ENCODE measurements around the gene F11. TPM values are rescaled to one million over a fixed set of nuclear protein-coding genes. Genes with fewer than 3 reads are reported as not detected.
"Not testable (repeated sequence)": the region's sequence is repeated elsewhere in the genome, so short reads cannot be mapped to it uniquely, and the experiment has no call there.

F11 gene
- total RNA-seq, 2 experiments from 2014 or later = not detected

DNA sequence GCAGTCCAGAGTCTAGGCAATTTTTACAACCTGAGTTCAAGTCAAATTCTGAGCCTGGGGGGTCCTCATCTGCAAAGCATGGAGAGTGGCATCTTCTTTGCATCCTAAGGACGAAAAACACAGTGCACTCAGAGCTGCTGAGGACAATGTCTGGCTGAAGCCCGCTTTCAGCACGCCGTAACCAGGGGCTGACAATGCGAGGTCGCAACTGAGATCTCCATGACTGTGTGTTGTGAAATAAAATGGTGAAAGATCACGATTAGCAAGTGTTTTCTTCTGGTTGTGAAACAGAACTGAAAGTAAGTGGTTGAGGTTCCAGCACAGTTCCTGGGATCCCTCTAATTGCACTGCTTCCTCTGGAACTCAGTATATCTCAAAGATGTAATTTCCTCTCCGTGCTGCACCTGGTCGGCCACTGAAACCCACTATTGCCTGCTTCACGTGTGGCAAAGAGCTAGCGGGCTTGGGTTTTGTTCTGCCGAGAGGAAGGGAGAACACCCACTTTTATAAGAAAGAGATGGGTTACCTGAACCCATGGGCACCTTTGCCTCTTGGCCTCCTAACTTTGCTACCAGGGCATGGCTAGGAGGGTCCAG is 7.7 kb upstream of the F11 start:
- H3K4me1 Mint-ChIP-seq = no peaks in the 10 kb centered on the region

DNA sequence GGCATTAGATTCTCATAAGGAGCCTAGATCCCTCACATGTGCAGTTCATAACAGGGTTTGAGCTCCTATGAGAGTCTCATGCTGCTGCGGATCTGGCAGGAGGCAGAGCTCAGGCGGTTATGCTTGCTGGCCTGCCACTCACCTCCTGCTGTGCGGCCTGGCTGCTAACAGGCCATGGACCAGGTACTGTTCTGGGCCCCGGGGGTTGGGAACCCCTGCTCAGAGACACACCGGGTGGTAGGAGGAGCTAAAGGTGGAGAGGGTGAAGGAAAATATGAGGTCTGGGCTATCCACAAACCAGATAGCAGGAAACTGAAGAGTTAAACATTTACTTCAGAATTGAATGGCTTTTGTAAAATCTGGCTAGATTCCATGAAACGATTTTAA is 5.9 kb upstream of the F11 start:
- Mint-ChIP-seq H3K4me3 (no peak overlapping the region), H3K4me1 (no peaks in the 10 kb centered on the region), H3K9me3 (ENCODE audit: low read depth) (no peaks in the 10 kb centered on the region), H3K36me3 (ENCODE audit: low read depth) (no peaks in the 10 kb centered on the region), H3K27ac (no peak overlapping the region), H3K27me3 (peaks cover 5% of the 10 kb centered on the region)
- intact Hi-C loops (cut with DNase I, micrococcal nuclease) = no loop called here
- ATAC-seq (no peak), DNase-seq (no peak)
- ChIA-PET CTCF (no interaction called here), POLR2A (no interaction called here)

More for the DNA sequence above, 7.7 kb upstream of the F11 start:
- ATAC-seq (no peak), DNase-seq (no peak)
- Mint-ChIP-seq H3K27ac (no peak overlapping the region), H3K27me3 (peaks cover 5% of the 10 kb centered on the region), H3K4me3 (no peak overlapping the region), H3K9me3 (ENCODE audit: low read depth) (no peaks in the 10 kb centered on the region), H3K36me3 (ENCODE audit: low read depth) (no peaks in the 10 kb centered on the region)
- POLR2A ChIA-PET = no interaction called here
- CTCF ChIA-PET = interaction anchor here (0.6 kb wide), 1 partner anchor 191 kb away, joined by 3 read pairs; no protein-coding TSS in a partner anchor
- intact Hi-C loops (cut with DNase I, micrococcal nuclease) = no loop called here

DNA sequence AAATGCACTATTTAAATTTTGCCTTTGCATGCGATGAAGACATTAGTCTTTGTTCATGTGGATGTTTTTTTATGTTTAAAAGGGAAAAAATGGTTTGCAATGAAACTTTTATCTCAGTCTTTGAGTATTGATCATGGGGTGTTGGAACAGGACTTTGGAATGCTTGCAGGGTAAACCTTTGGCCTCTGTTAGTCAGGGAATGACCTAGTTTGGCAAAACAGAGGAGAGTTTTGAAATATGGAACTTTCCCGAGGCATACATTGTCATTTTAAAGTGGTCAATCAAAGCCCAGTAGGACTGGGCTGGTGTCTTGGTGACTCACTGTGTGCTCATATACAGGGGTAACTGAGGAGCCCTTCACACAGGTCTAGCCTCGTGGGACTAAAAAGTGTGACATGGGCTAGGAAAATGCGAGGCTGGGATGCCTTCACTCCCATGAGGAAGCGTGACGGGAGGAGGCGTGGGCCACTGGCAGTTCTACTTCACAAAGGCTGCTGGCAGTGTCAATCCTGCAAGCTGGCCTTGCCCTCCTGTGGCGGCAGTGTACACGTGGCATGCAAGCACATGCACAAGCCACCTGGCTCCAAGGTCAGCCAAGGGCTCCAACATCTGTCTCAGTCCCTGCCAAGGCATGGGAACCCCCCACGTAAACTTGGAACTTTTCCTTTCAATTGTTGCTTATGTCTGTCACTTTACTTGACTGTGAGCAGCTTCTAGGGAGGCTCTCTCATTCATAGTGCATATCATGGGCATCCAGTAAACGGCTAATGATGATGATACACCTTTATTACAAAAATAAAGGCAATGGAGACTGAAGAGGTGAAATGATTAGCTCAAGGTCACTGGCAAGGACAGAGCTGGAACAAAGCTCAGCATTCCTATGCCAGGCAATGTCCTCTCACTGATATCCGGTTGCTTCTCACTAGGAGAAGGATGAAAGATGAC is 5.2 kb upstream of the F11 start:
- POLR2A ChIA-PET = no interaction called here
- CTCF ChIA-PET = no interaction called here

DNA sequence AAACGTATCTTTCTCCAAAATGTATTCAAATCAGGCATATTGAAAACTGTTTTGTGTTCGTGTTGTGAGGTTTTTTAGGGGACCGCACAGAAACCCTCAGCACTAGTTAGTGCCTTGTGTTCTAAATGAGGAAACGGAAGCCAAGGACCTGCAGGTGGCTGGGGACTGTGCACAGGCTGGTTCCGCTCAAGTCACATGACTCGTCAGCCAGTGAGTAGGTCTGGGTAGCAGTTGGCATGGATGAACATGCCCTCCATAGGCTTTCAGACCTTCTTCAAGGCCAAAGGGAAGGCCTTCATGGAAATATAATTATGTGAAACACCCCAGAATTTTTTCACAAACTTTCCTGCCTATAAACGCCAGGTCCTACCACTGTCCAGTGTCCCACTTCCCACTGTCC is 1.3 kb upstream of the F11 start:
- H3K36me3 Mint-ChIP-seq (ENCODE audit: low read depth) = no peaks in the 10 kb centered on the region
- H3K27ac Mint-ChIP-seq = no peak overlapping the region
- no peaks in the 10 kb centered on the region for H3K9me3 Mint-ChIP-seq (ENCODE audit: low read depth)
- DNase-seq (no peak), ATAC-seq (no peak)
- no peak overlapping the region for H3K4me3 Mint-ChIP-seq
- H3K27me3 Mint-ChIP-seq = peaks cover 15% of the 10 kb centered on the region
- POLR2A ChIA-PET = no interaction called here
- CTCF ChIA-PET = no interaction called here
- H3K4me1 Mint-ChIP-seq = no peaks in the 10 kb centered on the region
- intact Hi-C loops (cut with DNase I, micrococcal nuclease) = no loop called here

More for the DNA sequence above, 5.2 kb upstream of the F11 start:
- DNase-seq = no peak
- intact Hi-C loops (cut with DNase I, micrococcal nuclease) = no loop called here
- H3K9me3 Mint-ChIP-seq (ENCODE audit: low read depth) = no peaks in the 10 kb centered on the region
- no peaks in the 10 kb centered on the region for H3K4me1 Mint-ChIP-seq
- no peak overlapping the region for H3K27ac Mint-ChIP-seq
- H3K27me3 Mint-ChIP-seq = peaks cover 5% of the 10 kb centered on the region
- no peak overlapping the region for H3K4me3 Mint-ChIP-seq
- H3K36me3 Mint-ChIP-seq (ENCODE audit: low read depth) = no peaks in the 10 kb centered on the region
- ATAC-seq = no peak

DNA sequence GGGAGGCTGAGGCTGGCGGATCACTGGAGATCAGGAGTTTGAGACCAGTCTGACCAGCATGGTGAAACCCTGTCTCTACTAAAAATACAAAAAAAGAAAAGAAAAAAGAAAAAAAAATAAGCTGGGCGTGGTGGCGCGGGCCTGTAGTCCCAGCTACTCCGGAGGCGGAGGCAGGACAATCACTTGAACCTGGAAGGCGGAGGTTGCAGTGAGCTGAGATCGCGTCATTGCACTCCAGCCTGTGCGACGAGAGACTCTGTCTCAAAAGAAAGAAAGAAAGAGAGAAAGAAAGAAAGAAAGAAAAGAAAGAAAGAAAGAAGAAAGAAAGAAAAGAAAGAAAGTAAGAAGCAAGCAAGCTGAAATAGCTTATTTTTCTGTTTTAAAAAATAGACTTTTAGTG is 739 bp upstream of the F11 start:
- H3K4me3 Mint-ChIP-seq; ATAC-seq; DNase-seq; H3K27ac Mint-ChIP-seq; intact Hi-C loops (cut with DNase I, micrococcal nuclease); H3K36me3 Mint-ChIP-seq (ENCODE audit: low read depth); H3K9me3 Mint-ChIP-seq (ENCODE audit: low read depth); H3K4me1 Mint-ChIP-seq; CTCF ChIA-PET: not testable (repeated sequence)
- H3K27me3 Mint-ChIP-seq = peaks cover 15% of the 10 kb centered on the region
- POLR2A ChIA-PET = interaction anchor here (0.6 kb wide), 1 partner anchor 390 kb away, joined by 3 read pairs; no protein-coding TSS in a partner anchor

DNA sequence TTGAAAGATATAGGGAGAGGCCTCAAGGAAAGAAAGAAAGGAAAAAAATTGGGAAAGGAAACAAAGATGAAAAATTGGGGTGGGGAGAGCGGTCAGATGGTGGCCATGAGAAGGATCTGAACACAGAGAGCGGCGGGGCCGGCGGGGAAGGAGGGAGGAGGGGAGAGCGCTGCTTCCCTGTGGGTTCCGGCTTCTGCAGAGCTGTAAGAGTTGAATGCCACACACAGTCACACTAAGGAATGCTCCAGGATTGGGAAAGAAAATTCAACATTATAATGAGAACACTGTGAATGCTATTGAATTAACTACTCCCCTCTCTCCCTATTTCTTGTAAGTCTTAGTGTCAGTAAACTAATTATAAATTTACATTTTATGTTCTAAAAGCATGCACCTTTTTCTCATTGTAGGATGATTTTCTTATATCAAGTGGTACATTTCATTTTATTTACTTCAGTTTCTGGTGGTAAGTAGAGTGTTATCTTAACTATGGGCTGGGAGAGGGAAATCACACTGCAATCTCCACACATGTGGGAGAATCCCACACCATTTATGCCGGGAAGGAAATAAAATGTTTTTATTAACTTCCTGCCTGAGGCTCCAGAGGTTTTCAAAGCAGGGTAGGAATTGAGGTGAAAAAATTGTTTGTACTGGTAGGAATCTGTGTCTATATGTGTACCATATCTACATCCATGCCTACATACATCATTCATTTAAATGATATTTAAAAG is 904 bp downstream of the F11 start:
- Mint-ChIP-seq H3K27ac (no peak overlapping the region), H3K27me3 (peaks cover 18% of the 10 kb centered on the region), H3K36me3 (ENCODE audit: low read depth) (no peaks in the 10 kb centered on the region), H3K9me3 (ENCODE audit: low read depth) (no peaks in the 10 kb centered on the region), H3K4me3 (no peak overlapping the region), H3K4me1 (no peaks in the 10 kb centered on the region)
- intact Hi-C loops (cut with DNase I, micrococcal nuclease) = no loop called here
- ChIA-PET CTCF (no interaction called here), POLR2A (no interaction called here)
- no peak for ATAC-seq
- no peak for DNase-seq

DNA sequence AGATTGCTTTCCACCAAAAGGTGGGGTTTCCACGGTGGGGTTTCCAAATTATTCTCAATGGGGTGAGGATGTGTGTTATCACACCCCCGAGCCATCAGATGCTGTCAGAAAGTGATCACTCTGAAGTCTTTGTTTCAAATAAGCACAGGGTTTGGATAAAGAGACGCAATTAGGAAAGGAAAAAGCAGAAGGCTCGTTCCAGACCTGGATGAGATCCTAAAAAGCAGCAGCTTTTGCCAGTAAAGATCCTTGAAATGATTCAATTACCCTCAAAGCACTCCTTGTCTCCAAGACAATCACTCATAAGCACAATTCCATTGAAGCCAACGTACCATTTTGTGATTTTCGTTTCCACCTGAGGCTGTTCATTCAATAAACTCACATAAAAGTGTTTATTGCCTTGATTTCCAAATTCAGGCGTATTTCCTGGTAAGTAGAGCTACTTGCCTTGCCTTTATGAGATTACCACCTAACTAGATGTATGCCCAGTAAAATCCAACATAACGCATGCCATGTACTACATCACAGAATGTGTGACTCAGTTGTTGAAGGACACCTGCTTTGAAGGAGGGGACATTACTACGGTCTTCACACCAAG is 5.2 kb downstream of the F11 start:
- Mint-ChIP-seq H3K4me1 (no peaks in the 10 kb centered on the region), H3K9me3 (ENCODE audit: low read depth) (no peaks in the 10 kb centered on the region), H3K4me3 (no peak overlapping the region), H3K27ac (no peak overlapping the region), H3K27me3 (peaks cover 15% of the 10 kb centered on the region), H3K36me3 (ENCODE audit: low read depth) (no peaks in the 10 kb centered on the region)
- no peak for ATAC-seq
- intact Hi-C loops (cut with DNase I, micrococcal nuclease) = no loop called here
- DNase-seq = no peak
- ChIA-PET CTCF (no interaction called here), POLR2A (no interaction called here)

DNA sequence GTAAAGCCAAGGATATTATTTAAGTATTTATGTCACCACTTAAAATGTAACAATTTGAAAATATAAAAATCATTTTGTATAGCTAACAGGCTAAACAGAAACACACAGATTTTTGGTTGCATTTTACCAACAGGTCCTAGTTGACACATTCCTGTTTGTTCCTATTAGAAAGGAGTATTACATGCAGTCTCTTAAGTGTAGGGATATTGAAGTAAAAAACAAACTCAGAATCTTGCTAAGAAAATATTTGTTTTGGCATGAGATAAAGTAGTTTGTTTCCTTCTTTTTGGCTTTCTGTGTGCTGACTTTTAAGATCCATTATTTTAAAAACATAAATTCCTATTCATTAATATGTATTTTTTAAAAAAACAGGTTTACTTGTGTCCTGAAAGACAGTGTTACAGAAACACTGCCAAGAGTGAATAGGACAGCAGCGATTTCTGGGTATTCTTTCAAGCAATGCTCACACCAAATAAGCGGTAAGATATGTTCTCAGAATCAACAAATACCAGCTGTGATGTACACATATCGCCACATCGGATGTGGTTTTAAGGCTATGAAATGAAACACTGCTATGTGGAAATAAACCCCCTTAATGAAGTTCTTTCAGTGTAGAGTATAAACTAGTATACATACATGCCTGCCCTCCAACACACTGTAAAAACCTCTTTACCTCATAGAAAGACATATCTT is 6.9 kb downstream of the F11 start:
- intact Hi-C loops (cut with DNase I, micrococcal nuclease) = no loop called here
- POLR2A ChIA-PET = no interaction called here
- no peak overlapping the region for H3K27ac Mint-ChIP-seq

DNA sequence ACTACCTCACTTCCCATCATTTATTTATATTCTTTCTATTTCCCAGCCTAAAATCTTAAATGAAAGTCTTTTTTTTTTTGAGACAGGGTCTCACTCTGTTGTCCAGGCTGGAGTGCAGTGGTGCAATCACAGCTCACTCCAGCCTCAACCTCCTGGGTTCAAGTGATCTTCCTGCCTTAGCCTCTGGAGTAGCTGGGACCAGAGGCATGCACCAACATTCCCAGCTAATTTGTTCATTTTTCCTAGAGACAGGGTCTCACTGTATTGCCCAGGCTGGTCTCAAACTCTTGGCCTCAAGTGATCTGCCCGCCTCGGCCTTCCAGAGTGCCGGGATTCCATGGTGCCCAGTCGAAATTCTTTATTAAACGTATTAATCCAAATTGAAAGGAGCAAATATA is 7.4 kb downstream of the F11 start:
- H3K4me3 Mint-ChIP-seq; intact Hi-C loops (cut with DNase I, micrococcal nuclease); DNase-seq; H3K4me1 Mint-ChIP-seq; ATAC-seq; POLR2A ChIA-PET; CTCF ChIA-PET; H3K9me3 Mint-ChIP-seq (ENCODE audit: low read depth); H3K36me3 Mint-ChIP-seq (ENCODE audit: low read depth); H3K27ac Mint-ChIP-seq: not testable (repeated sequence)
- H3K27me3 Mint-ChIP-seq = peaks cover 14% of the 10 kb centered on the region

More for the DNA sequence above, 6.9 kb downstream of the F11 start:
- DNase-seq (no peak), ATAC-seq (no peak)
- CTCF ChIA-PET = no interaction called here
- H3K9me3 Mint-ChIP-seq (ENCODE audit: low read depth) = no peaks in the 10 kb centered on the region
- no peak overlapping the region for H3K4me3 Mint-ChIP-seq
- peaks cover 14% of the 10 kb centered on the region for H3K27me3 Mint-ChIP-seq
- no peaks in the 10 kb centered on the region for H3K36me3 Mint-ChIP-seq (ENCODE audit: low read depth)
- H3K4me1 Mint-ChIP-seq = no peaks in the 10 kb centered on the region

DNA sequence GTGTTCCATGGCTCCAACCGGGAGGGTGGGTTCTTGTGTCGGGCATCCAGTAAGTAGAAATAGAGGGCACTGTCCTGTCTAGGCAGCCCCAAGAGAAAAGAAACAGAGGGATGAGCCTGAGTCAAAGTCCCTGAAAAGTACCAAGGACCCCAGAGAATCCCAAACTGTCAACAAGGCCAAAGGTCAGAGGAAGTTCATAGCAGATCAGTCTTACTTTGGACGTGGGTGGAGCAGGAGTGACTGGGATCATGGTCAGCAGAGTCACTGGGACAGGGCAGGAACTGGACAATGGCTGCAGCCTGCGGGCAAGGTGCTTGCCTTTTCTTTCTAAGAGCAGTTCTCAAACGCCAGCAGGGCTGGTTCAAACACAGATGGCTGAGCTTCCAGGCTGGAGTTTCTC is 17.3 kb downstream of the F11 start:
- CTCF ChIA-PET = no interaction called here

DNA sequence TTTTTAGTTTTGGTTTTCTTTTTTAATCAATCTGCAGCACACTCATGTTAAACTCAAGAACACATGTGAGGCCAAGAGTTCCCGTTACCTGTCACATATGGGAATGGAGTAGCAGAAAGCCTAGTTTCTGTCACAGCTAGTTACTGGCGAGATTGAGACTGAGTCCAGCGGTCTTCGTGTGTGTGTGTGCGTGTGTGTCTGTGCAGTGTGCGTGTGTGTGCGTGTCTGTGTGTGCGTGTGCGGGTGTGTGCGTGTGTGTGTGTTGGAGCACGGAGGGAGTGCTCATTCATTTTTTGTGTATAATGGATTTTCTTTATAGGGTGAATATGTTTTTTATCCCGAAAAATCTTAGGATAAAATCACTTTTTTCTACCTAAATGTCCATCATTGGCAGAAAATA is 19.2 kb downstream of the F11 start:
- Mint-ChIP-seq H3K4me1 (no peaks in the 10 kb centered on the region), H3K27ac (no peak overlapping the region), H3K9me3 (ENCODE audit: low read depth) (no peaks in the 10 kb centered on the region), H3K4me3 (no peak overlapping the region), H3K36me3 (ENCODE audit: low read depth) (no peaks in the 10 kb centered on the region), H3K27me3 (peaks cover 6% of the 10 kb centered on the region)
- DNase-seq (no peak), ATAC-seq (no peak)
- CTCF ChIA-PET = interaction anchor here (0.8 kb wide), 1 partner anchor 10 kb away, joined by 3 read pairs; no protein-coding TSS in a partner anchor
- POLR2A ChIA-PET = no interaction called here
- intact Hi-C loops (cut with DNase I, micrococcal nuclease) = no loop called here

More for the DNA sequence above, 17.3 kb downstream of the F11 start:
- no peak overlapping the region for H3K4me3 Mint-ChIP-seq
- H3K4me1 Mint-ChIP-seq = no peaks in the 10 kb centered on the region
- ATAC-seq (no peak), DNase-seq (no peak)
- POLR2A ChIA-PET = no interaction called here
- H3K36me3 Mint-ChIP-seq (ENCODE audit: low read depth) = no peaks in the 10 kb centered on the region
- no peaks in the 10 kb centered on the region for H3K9me3 Mint-ChIP-seq (ENCODE audit: low read depth)
- intact Hi-C loops (cut with DNase I, micrococcal nuclease) = no loop called here
- H3K27me3 Mint-ChIP-seq = peaks cover 7% of the 10 kb centered on the region
- H3K27ac Mint-ChIP-seq = no peak overlapping the region
